CD14-positive monocyte (primary cell): Measurements from ENCODE around the gene PPP4R3B. TPM values are rescaled to one million over a fixed set of nuclear protein-coding genes. Genes with fewer than 3 reads are reported as not detected.

Source experiments
- DNase-seq, 3 donors: peaks; one replicate each; pipeline ENCODE4 v3.0.0-alpha.2; 2011 to 2022
- H2AFZ ChIP-seq: 2 replicates; pipeline ENCODE4 v1.6.0; 2012; ENCODE audit warnings: mild to moderate bottlenecking, low read depth, low read length, inconsistent platforms; ENCODE audit not compliant: insufficient read depth, poor library complexity, severe bottlenecking
- H3K27ac ChIP-seq, 2 donors: 1 replicate in 1 of 2; 2 replicates in 1 of 2; pipeline ENCODE4 v1.5.1; 2012 to 2013; ENCODE audit warnings: low read length in 2 of 2, control low read depth in 1 of 2, inconsistent platforms in 1 of 2, low read depth in 1 of 2, mild to moderate bottlenecking in 1 of 2
- H3K27me3 ChIP-seq, 2 donors: one replicate each; pipeline versions ENCODE4 v1.6.0 to v1.6.1; 2011 to 2013; ENCODE audit warnings: low read length in 2 of 2; ENCODE audit not compliant: control insufficient read depth in 2 of 2, insufficient read depth in 2 of 2
- H3K36me3 ChIP-seq, 2 donors: replicated peaks in 1 of 2; 1 replicate in 1 of 2; 2 replicates in 1 of 2; pipeline versions ENCODE4 v1.5.1 to v1.6.1; 2012 to 2013; ENCODE audit warnings: low read length in 2 of 2, control low read depth in 1 of 2, inconsistent platforms in 1 of 2, mild to moderate bottlenecking in 1 of 2; ENCODE audit not compliant: insufficient read depth in 2 of 2, control insufficient read depth in 1 of 2
- H3K4me1 ChIP-seq, 2 donors: 1 replicate in 1 of 2; 2 replicates in 1 of 2; pipeline versions ENCODE4 v1.5.1 to v1.6.1; 2012 to 2013; ENCODE audit warnings: low read length in 2 of 2, control low read depth in 1 of 2, inconsistent platforms in 1 of 2, mild to moderate bottlenecking in 1 of 2, moderate library complexity in 1 of 2; ENCODE audit not compliant: insufficient read depth in 2 of 2, control insufficient read depth in 1 of 2
- H3K4me2 ChIP-seq: replicated peaks from 2 replicates; pipeline ENCODE3; 2012; ENCODE audit warnings: low read length, moderate library complexity, mild to moderate bottlenecking; ENCODE audit not compliant: poor library complexity, severe bottlenecking; ENCODE audit errors: extremely low read depth
- H3K4me3 ChIP-seq, 3 experiments: fragments of 200-600 bp in 1 of 3; sonication (generic) in 1 of 3; replicated peaks in 1 of 3; 1 replicate in 2 of 3; 2 replicates in 1 of 3; pipeline ENCODE4 v1.5.1; 2011 to 2013; ENCODE audit warnings: low read length in 3 of 3, mild to moderate bottlenecking in 3 of 3, control low read depth in 2 of 3, low read depth in 2 of 3, inconsistent platforms in 1 of 3, moderate library complexity in 1 of 3
- H3K79me2 ChIP-seq: 2 replicates; pipeline ENCODE4 v1.6.0; 2012; ENCODE audit warnings: mild to moderate bottlenecking, control low read depth, inconsistent platforms, low read length, moderate library complexity; ENCODE audit not compliant: insufficient read depth
- H3K9ac ChIP-seq: 2 replicates; pipeline ENCODE4 v1.6.0; 2017; ENCODE audit warnings: low read length, mild to moderate bottlenecking; ENCODE audit not compliant: insufficient read depth, poor library complexity, severe bottlenecking
- H3K9me3 ChIP-seq, 2 donors: replicated peaks in 1 of 2; 1 replicate in 1 of 2; 2 replicates in 1 of 2; pipeline versions ENCODE4 v1.5.1 to v1.6.1; 2012 to 2013; ENCODE audit warnings: low read length in 2 of 2, control low read depth in 1 of 2; ENCODE audit not compliant: control insufficient read depth in 1 of 2, insufficient read depth in 1 of 2
- H4K20me1 ChIP-seq: 2 replicates; pipeline ENCODE4 v1.6.0; 2012; ENCODE audit warnings: mild to moderate bottlenecking, low read length, control low read depth, moderate library complexity; ENCODE audit not compliant: insufficient read depth
- H3K27ac Mint-ChIP-seq, 7 donors: one replicate each; pipeline ENCODE4 v1.8.0; 2020; ENCODE audit warnings: mild to moderate bottlenecking in 7 of 7, mixed read lengths in 7 of 7, moderate library complexity in 6 of 7, inconsistent platforms in 2 of 7
- H3K27me3 Mint-ChIP-seq, 3 donors: one replicate each; pipeline ENCODE4 v1.8.0; 2021 to 2022; ENCODE audit warnings: low read depth in 3 of 3, mild to moderate bottlenecking in 3 of 3, mixed read lengths in 3 of 3, moderate library complexity in 3 of 3, inconsistent platforms in 1 of 3
- H3K36me3 Mint-ChIP-seq, 2 donors: one replicate each; pipeline ENCODE4 v1.8.0; 2020; ENCODE audit warnings: mixed read lengths in 2 of 2, inconsistent platforms in 1 of 2, mild to moderate bottlenecking in 1 of 2
- H3K4me1 Mint-ChIP-seq: one replicate; pipeline ENCODE4 v1.8.0; 2020; ENCODE audit warnings: mild to moderate bottlenecking, mixed read lengths
- H3K4me3 Mint-ChIP-seq, 2 donors: one replicate each; pipeline ENCODE4 v1.8.0; 2020; ENCODE audit warnings: mild to moderate bottlenecking in 2 of 2, mixed read lengths in 2 of 2, moderate library complexity in 1 of 2
- H3K9me3 Mint-ChIP-seq, 7 donors: one replicate each; pipeline ENCODE4 v1.8.0; 2020 to 2022; ENCODE audit warnings: mixed read lengths in 7 of 7, mild to moderate bottlenecking in 6 of 7, moderate library complexity in 6 of 7, inconsistent platforms in 2 of 7
- CTCF ChIP-seq: fragments of 200-600 bp; IDR thresholded peaks from one replicate; pipeline ENCODE4 v1.8.0; 2022; ENCODE audit warnings: antibody characterized with exemption, mild to moderate bottlenecking
- WGBS: methylation state at CpG from one replicate; pipeline ENCODE4 v1.1.5; 2013; ENCODE audit warnings: missing lambda C conversion rate; ENCODE audit not compliant: insufficient coverage; 5-methylcytosine and 5-hydroxymethylcytosine counted together
- intact Hi-C, 2 donors: fragments of 100-400 bp; cut with micrococcal nuclease; formaldehyde crosslinking; loops; one replicate each; pipeline versions ENCODE4 v1.15.0 to v1.15.1; 2023
- polyA plus RNA-seq, 3 donors: library from polyadenylated mRNA; depleted of rRNA in 1 of 3; unstranded in 2 of 3; stranded (reverse) in 1 of 3; fragments of 300-500 nt in 2 of 3; fragments of >200 nt in 1 of 3; fragmentation: Illumina TruSeq in 2 of 3; gene quantifications; 1 replicate in 2 of 3; 2 replicates in 1 of 3; pipeline ENCODE4 v1.2.3, GENCODE V29; 2012 to 2021

PPP4R3B gene
- polyA plus RNA-seq, 3 donors = 13.3 to 41.1 (median 30.2) TPM

GRCh38 chr2:55609193-55609794 is 8.1 kb downstream of the PPP4R3B start:
- 100% methylated on average over 3 of the region's 8 CpGs for whole genome bisulfite sequencing
- no peaks in the 10 kb centered on the region for H3K4me1 ChIP-seq

GRCh38 chr2:55607717-55608116 is 9.7 kb downstream of the PPP4R3B start:
- no peak overlapping the region for H3K4me3 ChIP-seq
- no peak for TF ChIP-seq CTCF
- H3K4me3 Mint-ChIP-seq = no peak overlapping the region

More at GRCh38 chr2:55609193-55609794, 8.1 kb downstream of the PPP4R3B start:
- no peak overlapping the region for H3K4me2 ChIP-seq
- H3K4me3 Mint-ChIP-seq = no peak overlapping the region
- peaks cover 33 to 74% of the 10 kb centered on the region in 2 donors for H3K36me3 ChIP-seq
- intact Hi-C loops = no loop called here
- H3K27me3 ChIP-seq = no peaks in the 10 kb centered on the region
- H2AFZ ChIP-seq = no peak overlapping the region
- H4K20me1 ChIP-seq = peaks cover 91% of the 10 kb centered on the region
- H3K27ac ChIP-seq = no peak overlapping the region
- H3K9me3 ChIP-seq = no peaks in the 10 kb centered on the region
- H3K4me3 ChIP-seq = no peak overlapping the region
- peak overlapping the region in 2 of 7 donors; percentile 15 to 75 for H3K27ac Mint-ChIP-seq
- H3K36me3 Mint-ChIP-seq = peaks cover 37 to 59% of the 10 kb centered on the region in 2 donors
- H3K4me1 Mint-ChIP-seq = peaks cover 9% of the 10 kb centered on the region
- H3K79me2 ChIP-seq = peaks cover 100% of the 10 kb centered on the region
- H3K27me3 Mint-ChIP-seq = peaks cover 0 to 2% (median 0%) of the 10 kb centered on the region in 3 donors
- no peaks in the 10 kb centered on the region for H3K9me3 Mint-ChIP-seq
- no peak for TF ChIP-seq CTCF
- no peak overlapping the region for H3K9ac ChIP-seq
- no peak for DNase-seq

More at GRCh38 chr2:55607717-55608116, 9.7 kb downstream of the PPP4R3B start:
- Histone ChIP-seq H3K4me2 (no peak overlapping the region), H3K9ac (no peak overlapping the region), H3K4me1 (no peaks in the 10 kb centered on the region), H3K27ac (no peak overlapping the region), H3K27me3 (no peaks in the 10 kb centered on the region), H3K9me3 (no peaks in the 10 kb centered on the region), H3K79me2 (peaks cover 100% of the 10 kb centered on the region), H2AFZ (no peak overlapping the region), H4K20me1 (peaks cover 100% of the 10 kb centered on the region), H3K36me3 (peaks cover 35 to 74% of the 10 kb centered on the region in 2 donors)
- no peaks in the 10 kb centered on the region for H3K9me3 Mint-ChIP-seq
- intact Hi-C loops = no loop called here
- H3K36me3 Mint-ChIP-seq = peaks cover 28 to 55% of the 10 kb centered on the region in 2 donors
- no peak overlapping the region for H3K27ac Mint-ChIP-seq
- H3K27me3 Mint-ChIP-seq = peaks cover 0 to 2% (median 0%) of the 10 kb centered on the region in 3 donors
- H3K4me1 Mint-ChIP-seq = peaks cover 9% of the 10 kb centered on the region
- WGBS = 100% methylated on average over 1 of the region's 3 CpGs
- no peak for DNase-seq
